Transverse colon (tissue), 4 donors: ENCODE results near the gene TSPAN32. TPM values are rescaled to one million over a fixed set of nuclear protein-coding genes. Genes with fewer than 3 reads are reported as not detected.

Experiments
- DNase-seq: peaks from one replicate; pipeline ENCODE4 v3.0.0-alpha.2; 2019
- H3K27ac ChIP-seq, 4 donors: fragments of 200-600 bp; sonication (generic); 2 replicates each; pipeline ENCODE4 v1.5.1; 2016 to 2018; ENCODE audit warnings: inconsistent platforms in 4 of 4
- H3K27me3 ChIP-seq: fragments of 200-600 bp; sonication (generic); 2 replicates; pipeline ENCODE4 v1.5.1; 2017; ENCODE audit warnings: inconsistent platforms
- H3K36me3 ChIP-seq, 4 donors: fragments of 200-600 bp; sonication (generic); 2 replicates each; pipeline ENCODE4 v1.5.1; 2017 to 2019; ENCODE audit warnings: inconsistent platforms in 4 of 4
- H3K4me1 ChIP-seq, 4 donors: fragments of 200-600 bp; sonication (generic); 2 replicates each; pipeline ENCODE4 v1.5.1; 2017 to 2020; ENCODE audit warnings: inconsistent platforms in 4 of 4
- H3K4me3 ChIP-seq, 4 donors: fragments of 200-600 bp; sonication (generic); 1 replicate in 1 of 4; 2 replicates in 3 of 4; pipeline versions ENCODE4 v1.5.1 to v1.6.1; 2017 to 2019; ENCODE audit warnings: inconsistent platforms in 4 of 4
- H3K9me3 ChIP-seq, 2 donors: fragments of 200-600 bp; sonication (generic); 2 replicates each; pipeline ENCODE4 v1.5.1; 2017 to 2019; ENCODE audit warnings: inconsistent platforms in 2 of 2
- EP300 ChIP-seq: sonication (generic); formaldehyde crosslinking; IDR thresholded peaks from one replicate; pipeline ENCODE4 v1.6.1; 2017; ENCODE audit warnings: antibody characterized with exemption, low read depth
- POLR2A ChIP-seq: fragments of 450-650 bp; IDR thresholded peaks from one replicate; pipeline ENCODE4 v1.6.1; 2016; ENCODE audit warnings: antibody characterized with exemption, mild to moderate bottlenecking, moderate library complexity
- POLR2AphosphoS5 ChIP-seq, 3 donors: sonication (generic); formaldehyde crosslinking; IDR thresholded peaks; one replicate each; pipeline ENCODE4 v1.6.1; 2016; ENCODE audit warnings: antibody characterized with exemption in 3 of 3
- WGBS, 2 donors: methylation state at CpG; one replicate each; pipeline ENCODE4 v1.1.5; 2018; ENCODE audit warnings: low coverage in 1 of 2; 5-methylcytosine and 5-hydroxymethylcytosine counted together
- in situ Hi-C, 4 donors: fragments of 200-750 bp; cut with MboI; loops; one replicate each; pipeline versions ENCODE4 v1.15.0 to v1.15.1; 2017; ENCODE audit warnings: low sequenced_read_pairs in 3 of 4, low pct_ligation_motif_present in 1 of 4, low pct_unique_long_range_greater_than_20kb in 1 of 4
- intact Hi-C: fragments of 100-400 bp; cut with DNase I; formaldehyde crosslinking; loops from one replicate; pipeline ENCODE4 v1.15.1; 2023; ENCODE audit warnings: low total_unique reads
- total RNA-seq, 4 donors: library from RNA; depleted of rRNA; stranded (reverse); fragments of >200 nt; gene quantifications; one replicate each; pipeline ENCODE4 v1.1.0, GENCODE V29; 2016
- TF ChIP-seq, protein P1 (sequence below), 5 experiments: fragments of 200-600 bp in 3 of 5; fragments of 450-650 bp in 2 of 5; sonication (generic) in 3 of 5; IDR thresholded peaks; 1 replicate in 2 of 5; 2 replicates in 3 of 5; pipeline ENCODE4 v1.5.1; 2016 to 2017; ENCODE audit warnings: antibody characterized with exemption in 5 of 5, inconsistent platforms in 3 of 5, mild to moderate bottlenecking in 2 of 5, moderate library complexity in 1 of 5

TSPAN32 gene
- total RNA-seq, 4 donors from 2014 or later, result 0.16 to 0.96 TPM; not detected in 2

DNA sequence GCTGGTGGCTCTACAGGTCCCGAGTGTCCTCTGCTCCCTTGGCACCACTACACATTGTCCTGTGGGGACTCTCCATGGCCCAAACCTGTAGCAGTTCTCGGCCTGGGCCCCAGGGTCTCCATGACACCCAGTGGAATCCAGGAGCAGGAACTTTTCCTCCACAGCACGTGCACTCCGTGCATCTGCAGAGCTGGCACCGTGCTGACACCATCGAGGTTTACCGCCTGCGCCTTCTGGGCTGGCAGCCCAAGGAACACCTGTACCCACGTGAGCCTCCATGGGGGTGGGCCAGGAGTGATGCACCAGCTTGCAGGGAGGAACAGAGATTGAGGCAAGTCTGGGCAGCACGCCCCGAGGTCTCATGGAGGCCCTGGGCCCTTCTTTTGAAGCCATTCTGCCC lies 25.2 kb downstream of the TSPAN32 start:
- H3K36me3 ChIP-seq, result no peaks in the 10 kb centered on the region
- 84% methylated on average over 11 of the region's 11 CpGs; no CpG with 5 or more reads in 1 of the 2 donors for WGBS, 2 donors
- H3K27me3 ChIP-seq, result no peaks in the 10 kb centered on the region
- intact Hi-C loops, result no loop called here
- DNase-seq, result no peak
- TF ChIP-seq POLR2AphosphoS5 (IDR thresholded peaks at IDR 0.05) (no peak), EP300 (no peak), POLR2A (no peak)
- TF ChIP-seq, protein P1, sequence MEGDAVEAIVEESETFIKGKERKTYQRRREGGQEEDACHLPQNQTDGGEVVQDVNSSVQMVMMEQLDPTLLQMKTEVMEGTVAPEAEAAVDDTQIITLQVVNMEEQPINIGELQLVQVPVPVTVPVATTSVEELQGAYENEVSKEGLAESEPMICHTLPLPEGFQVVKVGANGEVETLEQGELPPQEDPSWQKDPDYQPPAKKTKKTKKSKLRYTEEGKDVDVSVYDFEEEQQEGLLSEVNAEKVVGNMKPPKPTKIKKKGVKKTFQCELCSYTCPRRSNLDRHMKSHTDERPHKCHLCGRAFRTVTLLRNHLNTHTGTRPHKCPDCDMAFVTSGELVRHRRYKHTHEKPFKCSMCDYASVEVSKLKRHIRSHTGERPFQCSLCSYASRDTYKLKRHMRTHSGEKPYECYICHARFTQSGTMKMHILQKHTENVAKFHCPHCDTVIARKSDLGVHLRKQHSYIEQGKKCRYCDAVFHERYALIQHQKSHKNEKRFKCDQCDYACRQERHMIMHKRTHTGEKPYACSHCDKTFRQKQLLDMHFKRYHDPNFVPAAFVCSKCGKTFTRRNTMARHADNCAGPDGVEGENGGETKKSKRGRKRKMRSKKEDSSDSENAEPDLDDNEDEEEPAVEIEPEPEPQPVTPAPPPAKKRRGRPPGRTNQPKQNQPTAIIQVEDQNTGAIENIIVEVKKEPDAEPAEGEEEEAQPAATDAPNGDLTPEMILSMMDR (IDR thresholded peaks at IDR 0.05), result no peak
- H3K4me3 ChIP-seq, result no peak overlapping the region
- in situ Hi-C loops, result no loop called here
- no peak overlapping the region for H3K27ac ChIP-seq
- H3K9me3 ChIP-seq, result no peaks in the 10 kb centered on the region
- no peaks in the 10 kb centered on the region for H3K4me1 ChIP-seq

DNA sequence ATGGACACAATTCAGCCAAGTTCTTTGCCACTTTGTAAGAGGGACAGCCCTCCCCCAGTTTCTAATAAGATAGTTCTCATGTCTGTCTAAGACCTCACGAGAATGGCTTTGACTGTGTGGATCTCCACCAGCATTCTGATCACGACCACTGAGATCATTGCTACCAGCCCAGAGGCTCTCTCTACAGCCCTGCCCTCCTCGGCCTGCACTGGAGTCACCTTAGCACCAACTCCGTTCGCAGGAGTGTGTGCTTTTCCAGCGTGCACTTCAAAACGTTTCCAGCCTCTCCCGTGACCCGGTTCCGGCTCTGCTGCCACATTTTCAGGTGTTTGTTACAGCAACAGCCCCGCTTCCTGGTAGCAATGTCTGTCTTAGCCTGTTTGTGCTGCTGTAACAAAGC lies 26.2 kb downstream of the TSPAN32 start:
- Histone ChIP-seq H3K27ac (no peak overlapping the region), H3K27me3 (no peaks in the 10 kb centered on the region), H3K9me3 (no peaks in the 10 kb centered on the region), H3K4me3 (no peak overlapping the region), H3K36me3 (no peaks in the 10 kb centered on the region), H3K4me1 (no peaks in the 10 kb centered on the region)
- in situ Hi-C loops (no loop called here), intact Hi-C loops (no loop called here)
- DNase-seq, result no peak
- 91 to 100% methylated on average over 7 to 11 of the region's 11 CpGs for WGBS, 2 donors
- no peak for TF ChIP-seq POLR2A
- TF ChIP-seq, protein P1 (IDR thresholded peaks at IDR 0.05), result no peak
- TF ChIP-seq POLR2AphosphoS5 (IDR thresholded peaks at IDR 0.05), result no peak
- no peak for TF ChIP-seq EP300

DNA sequence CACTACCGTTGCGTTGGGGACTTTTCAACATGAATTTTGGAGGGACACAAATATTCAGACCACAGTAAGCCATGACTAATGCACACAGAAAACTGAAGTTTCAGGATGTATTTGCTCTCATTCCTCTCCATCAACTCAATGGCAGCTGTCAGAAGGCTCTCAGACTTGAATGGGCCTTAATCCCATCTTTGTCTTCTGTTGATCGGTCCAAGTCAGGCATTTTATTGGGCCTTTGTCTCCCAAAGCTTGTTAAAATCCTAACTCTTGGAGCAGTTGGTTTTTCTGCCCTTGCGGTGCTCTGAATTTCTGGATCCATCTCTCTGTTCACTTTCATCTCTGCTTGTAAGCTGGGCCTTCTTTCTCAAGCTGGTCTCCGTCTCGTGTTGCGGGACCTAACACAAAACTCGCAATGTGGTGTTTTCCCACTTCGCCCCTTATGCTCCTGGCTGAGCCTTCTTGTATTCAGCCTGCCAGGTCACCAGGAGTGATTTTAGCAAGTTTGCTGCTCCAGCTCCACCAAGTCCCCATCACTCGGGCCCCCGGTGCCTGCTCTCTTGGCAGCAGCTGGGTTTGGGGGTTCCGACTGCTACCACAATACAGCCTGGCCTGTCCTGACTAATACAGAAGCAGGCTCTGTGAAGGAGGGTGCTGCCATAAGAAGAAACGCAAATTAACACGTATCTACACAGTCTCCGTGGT lies 27.0 kb downstream of the TSPAN32 start:
- H3K27ac ChIP-seq, result no peak overlapping the region
- no peaks in the 10 kb centered on the region for H3K27me3 ChIP-seq
- H3K9me3 ChIP-seq, result no peaks in the 10 kb centered on the region
- intact Hi-C loops (no loop called here), in situ Hi-C loops (no loop called here)
- WGBS, 2 donors, result 87 to 92% methylated on average over 3 to 15 of the region's 15 CpGs
- no peaks in the 10 kb centered on the region for H3K36me3 ChIP-seq
- no peak overlapping the region for H3K4me3 ChIP-seq
- no peaks in the 10 kb centered on the region for H3K4me1 ChIP-seq
- no peak for DNase-seq
- TF ChIP-seq POLR2A, result no peak
- TF ChIP-seq EP300, result no peak
- TF ChIP-seq POLR2AphosphoS5 (IDR thresholded peaks at IDR 0.05), result no peak
- TF ChIP-seq, protein P1 (IDR thresholded peaks at IDR 0.05), result no peak

DNA sequence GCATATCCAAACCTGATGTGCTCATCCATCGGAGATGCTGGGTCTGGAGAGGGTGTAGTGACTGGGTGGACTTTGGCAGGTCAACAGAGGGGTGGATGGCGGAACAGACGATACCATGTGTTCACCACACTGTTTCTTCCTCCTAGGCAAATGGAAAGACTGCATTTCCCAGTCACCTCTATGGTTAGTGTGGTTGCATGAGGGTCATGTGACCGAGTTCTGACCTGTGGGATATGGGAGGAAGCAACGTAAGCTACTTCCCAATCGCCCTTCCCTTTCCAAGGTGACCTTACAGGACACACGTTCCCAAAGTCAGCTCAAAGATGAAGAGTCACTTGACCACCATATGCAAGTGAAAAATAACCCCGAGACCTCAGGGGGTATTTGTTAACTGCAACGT lies 27.7 kb downstream of the TSPAN32 start:
- in situ Hi-C loops, result no loop called here
- intact Hi-C loops, result no loop called here
- no peaks in the 10 kb centered on the region for H3K27me3 ChIP-seq
- H3K9me3 ChIP-seq, result no peaks in the 10 kb centered on the region
- TF ChIP-seq POLR2AphosphoS5 (IDR thresholded peaks at IDR 0.05) (no peak), EP300 (no peak), POLR2A (no peak)
- TF ChIP-seq, protein P1 (IDR thresholded peaks at IDR 0.05), result no peak
- H3K27ac ChIP-seq, result no peak overlapping the region
- no peak overlapping the region for H3K4me3 ChIP-seq
- DNase-seq, result no peak
- H3K4me1 ChIP-seq, result no peaks in the 10 kb centered on the region
- no peaks in the 10 kb centered on the region for H3K36me3 ChIP-seq
- WGBS, 2 donors, result 87 to 100% methylated on average over 1 to 9 of the region's 9 CpGs
